Measurements from ENCODE around the gene MACC1. TPM values are rescaled to one million over a fixed set of nuclear protein-coding genes. Genes with fewer than 3 reads are reported as not detected.
A peak's percentile ranks its signal among the peaks of the same experiment; 100 is the strongest.

MACC1 gene
- total and polyA plus RNA-seq, 9 of the 15 experiments (the other 6 are each of a cell fraction or from before 2014, with no cell fraction given) = 5.9 to 30.2 (median 10.4) TPM

- TF ChIP-seq, protein P1, sequence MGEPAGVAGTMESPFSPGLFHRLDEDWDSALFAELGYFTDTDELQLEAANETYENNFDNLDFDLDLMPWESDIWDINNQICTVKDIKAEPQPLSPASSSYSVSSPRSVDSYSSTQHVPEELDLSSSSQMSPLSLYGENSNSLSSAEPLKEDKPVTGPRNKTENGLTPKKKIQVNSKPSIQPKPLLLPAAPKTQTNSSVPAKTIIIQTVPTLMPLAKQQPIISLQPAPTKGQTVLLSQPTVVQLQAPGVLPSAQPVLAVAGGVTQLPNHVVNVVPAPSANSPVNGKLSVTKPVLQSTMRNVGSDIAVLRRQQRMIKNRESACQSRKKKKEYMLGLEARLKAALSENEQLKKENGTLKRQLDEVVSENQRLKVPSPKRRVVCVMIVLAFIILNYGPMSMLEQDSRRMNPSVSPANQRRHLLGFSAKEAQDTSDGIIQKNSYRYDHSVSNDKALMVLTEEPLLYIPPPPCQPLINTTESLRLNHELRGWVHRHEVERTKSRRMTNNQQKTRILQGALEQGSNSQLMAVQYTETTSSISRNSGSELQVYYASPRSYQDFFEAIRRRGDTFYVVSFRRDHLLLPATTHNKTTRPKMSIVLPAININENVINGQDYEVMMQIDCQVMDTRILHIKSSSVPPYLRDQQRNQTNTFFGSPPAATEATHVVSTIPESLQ (CRISPR knock-in tag; IDR thresholded peaks at IDR 0.05) = peak; percentile 82
- TF ChIP-seq FOXK2 (conservative IDR thresholded peaks at IDR 0.05 in 1 of 2, IDR thresholded peaks at IDR 0.05 in 1 of 2; ENCODE audit: low read depth in 2 of 2) = peak; percentile 95 to 96
- TF ChIP-seq JUND (IDR thresholded peaks at IDR 0.05; ENCODE audit: borderline replicate concordance, low read depth, low read length) = peak; percentile 100
- peak; percentile 100 for TF ChIP-seq JUND (tag; IDR thresholded peaks at IDR 0.05; ENCODE audit: borderline replicate concordance, low read depth, low read length)
- no peak; the same call in 1 of the 2 replicates for TF ChIP-seq DIDO1 (tag; IDR thresholded peaks at IDR 0.05; ENCODE audit: low read depth)
- TF ChIP-seq SLC30A9 (CRISPR knock-in tag; IDR thresholded peaks at IDR 0.05) = no peak
- no peak for TF ChIP-seq RFX1 (IDR thresholded peaks at IDR 0.05)
- peak; percentile 96 for TF ChIP-seq GATAD2A (IDR thresholded peaks at IDR 0.05)
- TF ChIP-seq ZNF699 (CRISPR knock-in tag; IDR thresholded peaks at IDR 0.05; ENCODE audit: insufficient replicate concordance) = no peak
- peak; percentile 77 for TF ChIP-seq POLR2H (tag; IDR thresholded peaks at IDR 0.05; ENCODE audit: low read depth)
- 0 out of 2 replicates have a peak, but pooled peaks have one; percentile 68 for TF ChIP-seq CBX5 (IDR thresholded peaks at IDR 0.05; ENCODE audit: borderline replicate concordance, low read depth)
- TF ChIP-seq DACH1 (IDR thresholded peaks at IDR 0.05; ENCODE audit: partially characterized antibody) = peak; percentile 99
- TF ChIP-seq CBX1 (IDR thresholded peaks at IDR 0.05; ENCODE audit: low read depth) = 0 out of 2 replicates have a peak, but pooled peaks have one; percentile 71
- TF ChIP-seq TCF7L2 (IDR thresholded peaks at IDR 0.05; ENCODE audit: low read depth, low read length) = 0 out of 2 replicates have a peak, but pooled peaks have one; percentile 24
- TF ChIP-seq ZKSCAN1 (IDR thresholded peaks at IDR 0.05; ENCODE audit: low read depth, low read length) = peak; percentile 89
- TF ChIP-seq, protein P2, sequence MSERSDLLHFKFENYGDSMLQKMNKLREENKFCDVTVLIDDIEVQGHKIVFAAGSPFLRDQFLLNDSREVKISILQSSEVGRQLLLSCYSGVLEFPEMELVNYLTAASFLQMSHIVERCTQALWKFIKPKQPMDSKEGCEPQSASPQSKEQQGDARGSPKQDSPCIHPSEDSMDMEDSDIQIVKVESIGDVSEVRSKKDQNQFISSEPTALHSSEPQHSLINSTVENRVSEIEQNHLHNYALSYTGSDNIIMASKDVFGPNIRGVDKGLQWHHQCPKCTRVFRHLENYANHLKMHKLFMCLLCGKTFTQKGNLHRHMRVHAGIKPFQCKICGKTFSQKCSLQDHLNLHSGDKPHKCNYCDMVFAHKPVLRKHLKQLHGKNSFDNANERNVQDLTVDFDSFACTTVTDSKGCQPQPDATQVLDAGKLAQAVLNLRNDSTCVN (CRISPR knock-in tag; IDR thresholded peaks at IDR 0.05) = peak; percentile 85; the same call in 1 of the 2 replicates
- peak; percentile 100 for TF ChIP-seq TARDBP (IDR thresholded peaks at IDR 0.05)
- TF ChIP-seq GATAD2B (IDR thresholded peaks at IDR 0.05; ENCODE audit: borderline replicate concordance) = peak; percentile 93
- TF ChIP-seq CHD1 (IDR thresholded peaks at IDR 0.05; ENCODE audit: low read length) = no peak
- TF ChIP-seq SPI1 (IDR thresholded peaks at IDR 0.05; ENCODE audit: borderline replicate concordance, low read depth, low read length) = peak; percentile 93
- TF ChIP-seq, protein P3, sequence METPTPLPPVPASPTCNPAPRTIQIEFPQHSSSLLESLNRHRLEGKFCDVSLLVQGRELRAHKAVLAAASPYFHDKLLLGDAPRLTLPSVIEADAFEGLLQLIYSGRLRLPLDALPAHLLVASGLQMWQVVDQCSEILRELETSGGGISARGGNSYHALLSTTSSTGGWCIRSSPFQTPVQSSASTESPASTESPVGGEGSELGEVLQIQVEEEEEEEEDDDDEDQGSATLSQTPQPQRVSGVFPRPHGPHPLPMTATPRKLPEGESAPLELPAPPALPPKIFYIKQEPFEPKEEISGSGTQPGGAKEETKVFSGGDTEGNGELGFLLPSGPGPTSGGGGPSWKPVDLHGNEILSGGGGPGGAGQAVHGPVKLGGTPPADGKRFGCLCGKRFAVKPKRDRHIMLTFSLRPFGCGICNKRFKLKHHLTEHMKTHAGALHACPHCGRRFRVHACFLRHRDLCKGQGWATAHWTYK (CRISPR knock-in tag; IDR thresholded peaks at IDR 0.05) = peak; percentile 95
- no peak for TF ChIP-seq IRF2 (CRISPR knock-in tag; IDR thresholded peaks at IDR 0.05)
- peak; percentile 6 for TF ChIP-seq TCFL5 (CRISPR knock-in tag; conservative IDR thresholded peaks at IDR 0.05)
Observed at GRCh38 chr7:20219446-20220292, 2.5 kb upstream of the MACC1 start (continued).
